Ishikawa (cell line): ENCODE measurements around the gene SZT2.

Experiments used
- CEBPB ChIP-seq: IDR thresholded peaks from 2 replicates; pipeline ENCODE4 v1.6.1; 2012
- CREB1 ChIP-seq: IDR thresholded peaks from 2 replicates; pipeline ENCODE4 v1.6.1; 2012; ENCODE audit warnings: low read depth
- EGR1 ChIP-seq: IDR thresholded peaks from 2 replicates; pipeline ENCODE4 v1.6.1; 2012
- EP300 ChIP-seq: IDR thresholded peaks from 2 replicates; pipeline ENCODE4 v1.6.1; 2012; ENCODE audit warnings: borderline replicate concordance
- FOXM1 ChIP-seq: IDR thresholded peaks from 2 replicates; pipeline ENCODE4 v1.6.1; 2012; ENCODE audit warnings: low read depth, borderline replicate concordance
- NFIC ChIP-seq: IDR thresholded peaks from 2 replicates; pipeline ENCODE4 v1.6.1; 2012
- RAD21 ChIP-seq: IDR thresholded peaks from 2 replicates; pipeline ENCODE4 v1.6.1; 2012; ENCODE audit warnings: low read depth
- TAF1 ChIP-seq: IDR thresholded peaks from 2 replicates; pipeline ENCODE4 v1.6.1; 2012; ENCODE audit warnings: low read depth, mild to moderate bottlenecking
- TEAD4 ChIP-seq: IDR thresholded peaks from 2 replicates; pipeline ENCODE4 v1.6.1; 2012
- YY1 ChIP-seq: IDR thresholded peaks from 2 replicates; pipeline ENCODE4 v1.6.1; 2012; ENCODE audit warnings: low read depth
- ZBTB7A ChIP-seq: IDR thresholded peaks from 2 replicates; pipeline ENCODE4 v1.6.1; 2012; ENCODE audit warnings: low read depth
- TF ChIP-seq, protein P1 (sequence below): IDR thresholded peaks from 2 replicates; pipeline ENCODE4 v1.6.1; 2012
- TF ChIP-seq, protein P2 (sequence below): IDR thresholded peaks from 2 replicates; pipeline ENCODE4 v1.6.1; 2012; ENCODE audit warnings: low read depth, mild to moderate bottlenecking
- TF ChIP-seq, protein P3 (sequence below): IDR thresholded peaks from 2 replicates; pipeline ENCODE4 v1.6.1; 2012

DNA sequence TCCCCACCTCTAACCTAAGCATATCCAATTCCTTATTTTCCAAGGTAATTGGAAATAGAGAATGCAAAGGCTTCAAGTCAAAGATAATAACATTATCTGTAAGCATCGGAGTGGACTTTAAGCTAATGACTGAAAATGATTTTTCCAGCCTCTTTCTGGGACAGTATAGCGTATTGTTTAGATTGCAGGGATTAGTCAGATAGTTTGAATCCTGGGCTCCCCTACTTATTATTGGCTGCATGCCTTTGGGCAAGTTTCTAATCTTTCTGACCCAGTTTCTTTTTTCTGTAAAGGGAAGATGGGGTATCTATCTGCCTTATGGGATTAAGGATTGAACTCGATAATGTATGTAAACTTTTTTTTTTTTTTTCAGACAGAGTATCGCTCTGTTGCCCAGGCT lies 32.4 kb upstream of the SZT2 start:
- no peak for TF ChIP-seq EP300
- TF ChIP-seq RAD21, result no peak
- no peak for TF ChIP-seq ZBTB7A
- no peak for TF ChIP-seq YY1
- TF ChIP-seq FOXM1, result no peak
- no peak for TF ChIP-seq TEAD4
- TF ChIP-seq, protein P1, sequence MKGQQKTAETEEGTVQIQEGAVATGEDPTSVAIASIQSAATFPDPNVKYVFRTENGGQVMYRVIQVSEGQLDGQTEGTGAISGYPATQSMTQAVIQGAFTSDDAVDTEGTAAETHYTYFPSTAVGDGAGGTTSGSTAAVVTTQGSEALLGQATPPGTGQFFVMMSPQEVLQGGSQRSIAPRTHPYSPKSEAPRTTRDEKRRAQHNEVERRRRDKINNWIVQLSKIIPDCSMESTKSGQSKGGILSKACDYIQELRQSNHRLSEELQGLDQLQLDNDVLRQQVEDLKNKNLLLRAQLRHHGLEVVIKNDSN, result no peak
- TF ChIP-seq, protein P2, sequence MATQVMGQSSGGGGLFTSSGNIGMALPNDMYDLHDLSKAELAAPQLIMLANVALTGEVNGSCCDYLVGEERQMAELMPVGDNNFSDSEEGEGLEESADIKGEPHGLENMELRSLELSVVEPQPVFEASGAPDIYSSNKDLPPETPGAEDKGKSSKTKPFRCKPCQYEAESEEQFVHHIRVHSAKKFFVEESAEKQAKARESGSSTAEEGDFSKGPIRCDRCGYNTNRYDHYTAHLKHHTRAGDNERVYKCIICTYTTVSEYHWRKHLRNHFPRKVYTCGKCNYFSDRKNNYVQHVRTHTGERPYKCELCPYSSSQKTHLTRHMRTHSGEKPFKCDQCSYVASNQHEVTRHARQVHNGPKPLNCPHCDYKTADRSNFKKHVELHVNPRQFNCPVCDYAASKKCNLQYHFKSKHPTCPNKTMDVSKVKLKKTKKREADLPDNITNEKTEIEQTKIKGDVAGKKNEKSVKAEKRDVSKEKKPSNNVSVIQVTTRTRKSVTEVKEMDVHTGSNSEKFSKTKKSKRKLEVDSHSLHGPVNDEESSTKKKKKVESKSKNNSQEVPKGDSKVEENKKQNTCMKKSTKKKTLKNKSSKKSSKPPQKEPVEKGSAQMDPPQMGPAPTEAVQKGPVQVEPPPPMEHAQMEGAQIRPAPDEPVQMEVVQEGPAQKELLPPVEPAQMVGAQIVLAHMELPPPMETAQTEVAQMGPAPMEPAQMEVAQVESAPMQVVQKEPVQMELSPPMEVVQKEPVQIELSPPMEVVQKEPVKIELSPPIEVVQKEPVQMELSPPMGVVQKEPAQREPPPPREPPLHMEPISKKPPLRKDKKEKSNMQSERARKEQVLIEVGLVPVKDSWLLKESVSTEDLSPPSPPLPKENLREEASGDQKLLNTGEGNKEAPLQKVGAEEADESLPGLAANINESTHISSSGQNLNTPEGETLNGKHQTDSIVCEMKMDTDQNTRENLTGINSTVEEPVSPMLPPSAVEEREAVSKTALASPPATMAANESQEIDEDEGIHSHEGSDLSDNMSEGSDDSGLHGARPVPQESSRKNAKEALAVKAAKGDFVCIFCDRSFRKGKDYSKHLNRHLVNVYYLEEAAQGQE, result no peak
- TF ChIP-seq CREB1, result no peak
- TF ChIP-seq, protein P3, sequence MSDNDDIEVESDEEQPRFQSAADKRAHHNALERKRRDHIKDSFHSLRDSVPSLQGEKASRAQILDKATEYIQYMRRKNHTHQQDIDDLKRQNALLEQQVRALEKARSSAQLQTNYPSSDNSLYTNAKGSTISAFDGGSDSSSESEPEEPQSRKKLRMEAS, result no peak
- TF ChIP-seq NFIC, result no peak
- TF ChIP-seq CEBPB, result no peak
- TF ChIP-seq EGR1, result no peak
- no peak for TF ChIP-seq TAF1
